NCI-H226 (cell line): ENCODE data around the gene TUT7.
"Not testable (repeated sequence)": the region's sequence is repeated elsewhere in the genome, so short reads cannot be mapped to it uniquely, and the experiment has no call there.

Experiments used
- DNase-seq: peaks from one replicate; pipeline ENCODE4 v3.0.0-alpha.2; 2015

Gene TUT7

GRCh38 chr9:86344818-86345217 is 9.4 kb downstream of the TUT7 start:
- peak; percentile 43 for DNase-seq

- no peak for DNase-seq
Observed at GRCh38 chr9:86342269-86342668, 11.9 kb downstream of the TUT7 start.

GRCh38 chr9:86341007-86341491 is 13.2 kb downstream of the TUT7 start:
- peak; percentile 14 for DNase-seq

- no peak for DNase-seq
Observed at GRCh38 chr9:86340356-86341006, 13.7 kb downstream of the TUT7 start.

GRCh38 chr9:86337469-86338108 is 16.6 kb downstream of the TUT7 start:
- no peak for DNase-seq

GRCh38 chr9:86336058-86336457 is 18.2 kb downstream of the TUT7 start:
- no peak for DNase-seq

- no peak for DNase-seq
Observed at GRCh38 chr9:86333651-86334050, 20.6 kb downstream of the TUT7 start.

GRCh38 chr9:86330186-86330585 is 24.0 kb downstream of the TUT7 start:
- DNase-seq = no peak

- DNase-seq = peak; percentile 46
Observed at GRCh38 chr9:86329649-86330048, 24.6 kb downstream of the TUT7 start.

- no peak for DNase-seq
Observed at GRCh38 chr9:86328156-86328555, 26.1 kb downstream of the TUT7 start.

- DNase-seq = no peak
Observed at GRCh38 chr9:86326536-86326935, 27.7 kb downstream of the TUT7 start.

- no peak for DNase-seq
Observed at GRCh38 chr9:86324901-86325300, 29.3 kb downstream of the TUT7 start.

GRCh38 chr9:86324308-86324707 is 29.9 kb downstream of the TUT7 start:
- peak; percentile 89 for DNase-seq

- peak; percentile 78 for DNase-seq
Observed at GRCh38 chr9:86322973-86323644, 31.1 kb downstream of the TUT7 start.

GRCh38 chr9:86321373-86321772 is 32.8 kb downstream of the TUT7 start:
- peak; percentile 95 for DNase-seq

GRCh38 chr9:86318187-86318586 is 36.0 kb downstream of the TUT7 start:
- DNase-seq = no peak

GRCh38 chr9:86315078-86315477 is 39.1 kb downstream of the TUT7 start:
- DNase-seq = no peak

GRCh38 chr9:86312959-86313358 is 41.3 kb downstream of the TUT7 start:
- DNase-seq = not testable (repeated sequence)

GRCh38 chr9:86308687-86309086 is 45.5 kb downstream of the TUT7 start:
- no peak for DNase-seq

GRCh38 chr9:86304236-86304730 is 49.9 kb downstream of the TUT7 start:
- DNase-seq = no peak

GRCh38 chr9:86303316-86303975 is 50.8 kb downstream of the TUT7 start:
- peak; percentile 27 for DNase-seq

- DNase-seq = no peak
Observed at GRCh38 chr9:86301686-86302085, 52.5 kb downstream of the TUT7 start.

- DNase-seq = no peak
Observed at GRCh38 chr9:86300701-86301100, 53.5 kb downstream of the TUT7 start.
